Measurements from ENCODE around the gene NRIP1.

The NRIP1 gene

GRCh38 chr21:14913638-14914037 lies 151.2 kb downstream of the NRIP1 start:
- DNase-seq = peak; percentile 17

DNA sequence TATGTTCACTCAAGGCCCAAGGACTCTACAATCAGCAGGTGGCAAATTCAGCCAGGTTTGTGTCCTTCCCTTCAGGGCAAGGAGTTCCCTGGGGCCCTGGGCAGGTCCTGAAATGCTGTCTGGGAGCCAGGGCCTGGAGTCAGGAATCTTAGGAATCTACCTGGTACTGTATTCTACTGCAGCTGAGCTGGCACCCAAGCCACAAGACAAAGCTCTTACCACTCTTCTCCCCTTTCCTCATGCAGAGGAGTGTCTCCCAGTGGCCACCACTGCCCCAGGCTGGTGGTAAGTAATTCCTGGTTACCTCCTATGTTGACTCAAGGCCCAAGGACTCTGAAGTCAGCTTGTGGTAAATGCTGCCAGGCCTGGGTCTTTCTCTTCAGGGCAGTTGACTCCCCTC lies 153.4 kb downstream of the NRIP1 start:
- DNase-seq = no peak
